G401 (cell line): ENCODE measurements around the gene PXDN. TPM values are rescaled to one million over a fixed set of nuclear protein-coding genes. Genes with fewer than 3 reads are reported as not detected.
"Not testable (repeated sequence)": the region's sequence is repeated elsewhere in the genome, so short reads cannot be mapped to it uniquely, and the experiment has no call there.

ENCODE experiments used
- DNase-seq: peaks from one replicate; pipeline ENCODE4 v3.0.0-alpha.2; 2015; ENCODE audit warnings: low spot score
- in situ Hi-C: cut with HindIII; loops from 2 replicates; pipeline ENCODE4 v1.10.0; 2016; ENCODE audit warnings: low sequenced_read_pairs, mixed read lengths
- total RNA-seq: library from RNA; depleted of rRNA; stranded (reverse); fragments of >200 nt; shearing (Covaris generic); gene quantifications from 2 replicates; pipeline ENCODE4 v1.2.3, GENCODE V29; 2014

The PXDN gene
- total RNA-seq, 1 experiment from 2014 or later: 25.4 TPM

DNA sequence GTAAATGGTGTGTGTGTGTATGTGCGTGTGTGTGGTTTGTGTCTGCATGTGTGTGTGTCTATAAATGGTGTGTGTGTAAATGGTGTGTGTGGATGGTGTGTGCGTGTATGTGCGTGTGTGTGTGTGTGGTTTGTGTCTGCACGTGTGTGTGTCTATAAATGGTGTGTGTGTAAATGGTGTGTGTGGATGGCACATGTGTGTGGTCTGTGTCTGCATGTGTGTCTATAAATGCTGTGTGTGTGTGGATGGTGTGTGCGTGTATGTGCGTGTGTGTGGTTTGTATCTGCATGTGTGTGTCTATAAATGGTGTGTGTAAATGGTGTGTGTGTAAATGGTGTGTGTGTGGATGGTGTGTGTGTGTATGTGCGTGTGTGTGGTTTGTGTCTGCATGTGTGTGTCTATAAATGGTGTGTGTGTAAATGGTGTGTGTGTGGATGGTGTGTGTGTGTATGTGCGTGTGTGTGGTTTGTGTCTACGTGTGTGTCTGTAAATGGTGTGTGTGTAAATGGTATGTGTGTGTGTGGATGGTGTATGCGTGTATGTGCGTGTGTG lies 64.8 kb downstream of the PXDN start:
- DNase-seq, in situ Hi-C loops: not testable (repeated sequence)

DNA sequence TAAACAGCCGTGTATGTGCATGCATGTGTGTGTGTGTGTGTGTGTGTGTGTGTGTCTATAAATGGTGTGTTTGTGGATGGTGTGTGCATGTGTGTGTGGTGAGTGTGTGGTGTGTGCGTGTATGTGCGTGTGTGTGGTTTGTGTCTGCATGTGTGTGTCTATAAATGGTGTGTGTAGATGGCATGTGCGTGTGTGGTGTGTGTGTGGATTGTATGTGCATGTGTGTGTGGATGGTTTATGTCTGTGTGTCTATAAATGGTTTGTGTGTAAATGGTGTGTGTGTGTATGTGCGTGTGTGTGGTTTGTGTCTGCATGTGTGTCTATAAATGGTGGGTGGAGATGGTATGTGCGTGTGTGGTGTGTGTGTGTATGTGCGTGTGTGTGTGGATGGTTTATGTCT lies 65.2 kb downstream of the PXDN start:
- DNase-seq, in situ Hi-C loops: not testable (repeated sequence)

DNA sequence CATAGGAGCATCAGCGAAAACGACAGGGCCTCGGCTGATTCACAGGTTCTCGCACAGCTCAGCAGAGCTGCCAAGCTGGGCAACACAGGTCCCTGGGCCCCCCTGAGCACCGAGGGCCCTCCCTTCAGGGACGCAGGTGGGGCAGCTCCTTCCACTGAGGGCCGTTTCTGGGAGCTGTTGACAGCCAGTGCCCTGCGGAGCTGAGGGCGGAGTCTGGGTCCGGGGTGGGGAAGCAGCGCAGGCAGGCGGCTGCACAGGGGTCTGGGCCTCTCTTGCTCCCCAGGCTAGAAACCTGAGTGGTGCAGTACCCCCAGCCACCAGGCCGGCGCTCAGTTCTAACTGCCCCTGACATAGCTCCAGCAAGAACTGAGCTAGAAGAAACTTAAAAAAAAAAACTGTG lies 65.7 kb downstream of the PXDN start:
- DNase-seq: no peak

DNA sequence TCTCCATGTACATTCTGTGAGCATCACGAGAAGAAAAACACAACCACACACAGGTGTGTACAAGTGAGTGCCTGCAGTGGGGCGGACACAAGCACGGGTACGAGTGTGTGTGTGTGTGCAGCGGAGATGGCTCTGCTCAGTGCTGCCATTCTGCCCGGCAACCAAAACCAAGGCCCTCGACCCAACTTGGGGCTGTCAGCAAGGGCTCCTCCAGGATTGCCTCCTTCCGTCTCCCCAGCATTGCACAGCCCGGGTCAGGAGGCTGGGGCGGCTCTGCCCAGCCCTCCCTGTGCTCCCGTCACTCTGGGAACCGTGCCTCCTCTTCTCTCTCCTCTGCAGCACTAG lies 66.5 kb downstream of the PXDN start:
- in situ Hi-C loops: no loop called here
- no peak for DNase-seq

More for the DNA sequence above, 65.7 kb downstream of the PXDN start:
- in situ Hi-C loops: no loop called here

- no peak for DNase-seq
- in situ Hi-C loops: no loop called here
Measured at GRCh38 chr2:1676913-1677820, 67.1 kb downstream of the PXDN start.

GRCh38 chr2:1676091-1676912 lies 68.0 kb downstream of the PXDN start:
- in situ Hi-C loops: no loop called here
- no peak for DNase-seq

DNA sequence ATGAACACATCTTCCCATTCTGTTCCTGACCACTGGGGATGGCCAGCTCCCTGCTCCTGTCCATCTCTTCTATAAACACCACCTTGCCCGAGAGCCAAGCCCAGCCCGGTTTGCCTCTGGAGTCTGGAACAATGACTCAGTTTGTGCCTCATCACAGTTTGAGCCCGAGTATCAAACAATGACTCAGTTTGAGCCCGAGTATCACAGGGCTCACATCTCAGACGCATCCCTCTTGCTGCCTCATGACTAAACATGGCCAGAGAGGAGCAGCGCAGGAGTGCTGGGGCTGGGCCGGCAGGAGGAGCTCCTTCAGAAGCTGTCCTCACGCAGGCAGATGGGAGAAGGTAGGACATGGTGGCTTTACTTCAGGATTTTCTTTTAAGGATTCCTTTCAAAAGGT lies 68.7 kb downstream of the PXDN start:
- in situ Hi-C loops: no loop called here
- no peak for DNase-seq

- in situ Hi-C loops: no loop called here
Measured at GRCh38 chr2:1674766-1675397, 69.4 kb downstream of the PXDN start.

DNA sequence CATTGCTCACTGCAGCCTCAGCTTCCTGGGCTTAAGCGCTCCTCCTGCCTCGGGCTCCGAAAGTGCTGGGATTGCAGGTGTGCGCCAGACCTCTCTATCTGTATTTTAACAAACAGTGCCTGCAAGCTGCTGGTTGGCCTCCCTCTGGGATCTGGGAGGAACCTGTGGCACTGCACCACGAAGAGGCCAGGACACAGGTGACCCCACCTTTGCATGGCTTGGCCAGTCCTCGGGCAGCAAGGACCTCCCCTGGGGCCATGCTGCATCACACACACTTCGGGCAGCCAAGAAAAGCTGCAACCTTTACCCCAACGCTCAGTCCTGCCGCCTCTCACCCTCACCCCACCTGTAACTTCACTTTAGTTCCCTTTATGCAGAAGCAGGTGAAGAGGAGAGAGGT lies 70.0 kb downstream of the PXDN start:
- DNase-seq: no peak
- in situ Hi-C loops: no loop called here

More at GRCh38 chr2:1674766-1675397, 69.4 kb downstream of the PXDN start:
- DNase-seq: no peak

GRCh38 chr2:1673160-1673944 lies 71.0 kb downstream of the PXDN start:
- DNase-seq: no peak

GRCh38 chr2:1672738-1673137 lies 71.6 kb downstream of the PXDN start:
- in situ Hi-C loops: no loop called here
- DNase-seq: no peak

More at GRCh38 chr2:1673160-1673944, 71.0 kb downstream of the PXDN start:
- in situ Hi-C loops: no loop called here

DNA sequence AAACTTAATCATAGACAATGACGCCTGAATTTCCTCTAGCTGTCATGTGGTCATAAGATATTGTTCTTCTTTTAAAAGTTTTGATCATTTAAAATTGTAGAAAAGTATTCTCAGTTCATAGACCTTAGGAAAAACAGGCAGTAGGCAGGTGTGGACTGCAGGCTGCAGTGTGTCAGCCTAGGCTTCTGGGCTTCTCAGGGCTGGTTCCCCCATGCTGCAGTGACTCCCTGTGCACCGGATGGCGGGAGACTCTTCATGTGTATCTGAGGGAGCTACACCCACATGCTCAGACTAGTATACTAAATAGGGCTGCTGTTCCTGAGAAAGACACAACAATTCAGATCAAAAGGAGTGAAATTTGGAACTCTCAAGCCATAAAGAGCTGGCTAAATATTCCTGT lies 72.4 kb downstream of the PXDN start:
- in situ Hi-C loops: no loop called here
- DNase-seq: no peak

GRCh38 chr2:1670636-1671035 lies 73.7 kb downstream of the PXDN start:
- in situ Hi-C loops: no loop called here
- DNase-seq: no peak

DNA sequence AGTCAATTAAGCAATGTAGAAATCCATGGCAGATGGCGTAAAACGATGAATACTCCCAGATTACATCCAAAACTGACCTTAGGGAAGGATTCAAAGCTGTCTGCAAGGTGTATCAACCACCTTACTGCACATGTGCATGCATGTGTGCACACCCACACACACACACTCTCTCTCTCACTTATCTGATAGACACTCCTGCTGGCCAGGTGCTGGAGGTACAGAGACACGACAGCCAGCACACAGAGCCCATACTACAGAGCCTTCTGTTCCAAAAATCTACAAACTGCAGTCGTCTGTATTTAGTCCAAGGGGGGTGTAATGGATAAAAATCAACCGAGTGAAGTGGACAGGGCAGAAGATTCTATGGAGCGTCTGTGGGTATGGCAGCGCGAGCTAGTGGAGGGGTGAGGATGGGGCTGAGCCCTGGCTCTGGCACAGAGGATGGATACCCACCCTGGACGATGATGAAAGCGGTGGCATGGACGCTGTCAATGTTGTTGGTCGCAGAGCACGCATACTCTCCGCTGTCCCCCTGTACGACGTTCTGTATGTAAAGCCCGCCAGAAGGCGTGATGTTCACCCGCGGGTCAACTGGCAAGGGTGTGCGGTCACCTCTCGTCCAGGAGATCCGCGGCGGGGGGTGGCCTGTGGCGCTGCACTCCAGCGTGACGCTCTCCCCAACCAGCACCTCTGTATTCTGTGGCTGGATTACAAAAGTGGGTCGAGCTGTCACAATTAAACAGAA lies 78.4 kb downstream of the PXDN start:
- in situ Hi-C loops: no loop called here
- no peak for DNase-seq

GRCh38 chr2:1664698-1665097 lies 79.6 kb downstream of the PXDN start:
- in situ Hi-C loops: no loop called here
- DNase-seq: no peak

- in situ Hi-C loops: no loop called here
- no peak for DNase-seq
Measured at GRCh38 chr2:1664076-1664605, 80.2 kb downstream of the PXDN start.

GRCh38 chr2:1663621-1664020 lies 80.7 kb downstream of the PXDN start:
- in situ Hi-C loops: no loop called here
- DNase-seq: no peak

GRCh38 chr2:1662606-1663180 lies 81.6 kb downstream of the PXDN start:
- in situ Hi-C loops: no loop called here
- no peak for DNase-seq
